TTC549 (cell line): ENCODE data around the gene PPARG.

Experiments
- FAIRE-seq: peaks from 2 replicates; lab custom pipeline; 2012; peaks lifted over from hg19 to GRCh38; lab: Jason Lieb, UNC

The PPARG gene

GRCh38 chr3:12416731-12417130 lies 127.9 kb downstream of the PPARG start:
- no peak for FAIRE-seq

GRCh38 chr3:12420393-12420792 lies 131.5 kb downstream of the PPARG start:
- no peak for FAIRE-seq

GRCh38 chr3:12421132-12421531 lies 132.3 kb downstream of the PPARG start:
- FAIRE-seq, result no peak

- no peak for FAIRE-seq
Measured at GRCh38 chr3:12423131-12423530, 134.3 kb downstream of the PPARG start.

- FAIRE-seq, result no peak
Measured at GRCh38 chr3:12423918-12424630, 135.2 kb downstream of the PPARG start.

- no peak for FAIRE-seq
Measured at GRCh38 chr3:12424635-12425319, 135.9 kb downstream of the PPARG start.

GRCh38 chr3:12425850-12426579 lies 137.1 kb downstream of the PPARG start:
- no peak for FAIRE-seq

GRCh38 chr3:12427551-12427950 lies 138.7 kb downstream of the PPARG start:
- FAIRE-seq, result no peak

GRCh38 chr3:12428126-12428525 lies 139.3 kb downstream of the PPARG start:
- FAIRE-seq, result no peak

GRCh38 chr3:12430086-12430485 lies 141.2 kb downstream of the PPARG start:
- FAIRE-seq, result no peak

GRCh38 chr3:12433823-12434222 lies 145.0 kb downstream of the PPARG start:
- FAIRE-seq, result no peak

GRCh38 chr3:12436514-12437220 lies 147.8 kb downstream of the PPARG start:
- no peak for FAIRE-seq

GRCh38 chr3:12437221-12437605 lies 148.3 kb downstream of the PPARG start:
- no peak for FAIRE-seq

GRCh38 chr3:12437861-12438260 lies 149.0 kb downstream of the PPARG start:
- FAIRE-seq, result no peak

GRCh38 chr3:12438318-12438717 lies 149.4 kb downstream of the PPARG start:
- no peak for FAIRE-seq

GRCh38 chr3:12439161-12439940 lies 150.5 kb downstream of the PPARG start:
- FAIRE-seq, result no peak

- FAIRE-seq, result no peak
Measured at GRCh38 chr3:12440927-12441714, 152.3 kb downstream of the PPARG start.

- FAIRE-seq, result no peak
Measured at GRCh38 chr3:12442654-12443501, 154.0 kb downstream of the PPARG start.

- FAIRE-seq, result no peak
Measured at GRCh38 chr3:12443781-12444522, 155.1 kb downstream of the PPARG start.
